Panc1 (cell line): ENCODE results near the gene SPAG6. TPM values are rescaled to one million over a fixed set of nuclear protein-coding genes. Genes with fewer than 3 reads are reported as not detected.

Source experiments
- ATAC-seq: fragments of 200-7000 bp; cut with Tn5 transposase; 2 replicates; pipeline ENCODE4 v1.9.1; 2020; ENCODE audit warnings: mild to moderate bottlenecking, moderate library complexity
- BruUV-seq: library from RNA; stranded (reverse); fragments of 400-500 nt; replicated peaks from 2 replicates; lab custom pipeline; 2021; lab: Mats Ljungman, UMichigan
- CTCF ChIA-PET: fragments of 300-600 bp; sonication (Branson Sonifier 250); formaldehyde crosslinking; loops from one replicate; lab custom pipeline; 2022; ENCODE audit warnings: antibody characterized with exemption; lab: Charles Lee
- POLR2A ChIA-PET: fragments of 300-600 bp; sonication (Branson Sonifier 250); formaldehyde crosslinking; loops from one replicate; lab custom pipeline; 2022; ENCODE audit warnings: antibody characterized with exemption; lab: Charles Lee
- DNase-seq: peaks from one replicate; pipeline ENCODE4 v3.0.0-alpha.2; 2010; ENCODE audit warnings: low read depth, low spot score
- H3K27ac ChIP-seq: 2 replicates; pipeline ENCODE4 v1.5.1; 2011; ENCODE audit warnings: mild to moderate bottlenecking, low read length, inconsistent platforms
- H3K27me3 ChIP-seq: fragments of 200-500 bp; sonication (Bioruptor generic); 2 replicates; pipeline ENCODE4 v1.6.0; 2014; ENCODE audit warnings: low read length, inconsistent platforms; ENCODE audit not compliant: control insufficient read depth, insufficient read depth
- H3K36me3 ChIP-seq: fragments of 200-500 bp; sonication (Bioruptor generic); 2 replicates; pipeline ENCODE4 v1.5.1; 2014; ENCODE audit warnings: inconsistent platforms, mild to moderate bottlenecking, low read length, moderate library complexity; ENCODE audit not compliant: control insufficient read depth, insufficient read depth
- H3K4me1 ChIP-seq: 2 replicates; pipeline ENCODE4 v1.5.1; 2011; ENCODE audit warnings: inconsistent platforms, mild to moderate bottlenecking, low read length, moderate library complexity; ENCODE audit not compliant: control insufficient read depth, insufficient read depth
- H3K4me3 ChIP-seq, 2 experiments: 2 replicates each; pipeline ENCODE4 v1.5.1; 2011 to 2012; ENCODE audit warnings: low read depth in 2 of 2, low read length in 2 of 2, mild to moderate bottlenecking in 2 of 2, inconsistent platforms in 1 of 2, moderate library complexity in 1 of 2
- H3K9me3 ChIP-seq: fragments of 200-500 bp; sonication (Bioruptor generic); 2 replicates; pipeline ENCODE4 v1.5.1; 2014; ENCODE audit warnings: low read depth, mild to moderate bottlenecking, inconsistent platforms, low read length, moderate library complexity; ENCODE audit not compliant: control insufficient read depth, insufficient read depth
- CTCF ChIP-seq: fragments of 450-650 bp; IDR thresholded peaks from 2 replicates; pipeline ENCODE4 v1.5.1; 2017; ENCODE audit warnings: mild to moderate bottlenecking
- POLR2AphosphoS5 ChIP-seq: IDR thresholded peaks from 2 replicates; pipeline ENCODE4 v1.6.1; 2012; ENCODE audit warnings: mild to moderate bottlenecking, low read depth, low read length, moderate library complexity
- REST ChIP-seq, 2 experiments: IDR thresholded peaks; 2 replicates each; pipeline ENCODE4 v1.6.1; 2011 to 2012; ENCODE audit warnings: low read depth in 2 of 2, control low read depth in 1 of 2, low read length in 1 of 2, mild to moderate bottlenecking in 1 of 2, moderate library complexity in 1 of 2; ENCODE audit not compliant: insufficient read depth in 1 of 2
- SIN3A ChIP-seq: IDR thresholded peaks from 2 replicates; pipeline ENCODE4 v1.6.1; 2012; ENCODE audit warnings: low read depth, mild to moderate bottlenecking, low read length, moderate library complexity, borderline replicate concordance; ENCODE audit not compliant: insufficient read depth
- TCF7L2 ChIP-seq: IDR thresholded peaks from 2 replicates; pipeline ENCODE4 v1.6.1; 2011; ENCODE audit warnings: mild to moderate bottlenecking, low read depth, low read length, inconsistent platforms
- in situ Hi-C: cut with HindIII; loops from 2 replicates; pipeline ENCODE4 v1.10.0; 2016; ENCODE audit warnings: low sequenced_read_pairs, low pct_unique_long_range_greater_than_20kb
- intact Hi-C: fragments of 100-400 bp; cut with micrococcal nuclease; formaldehyde crosslinking; loops from one replicate; pipeline ENCODE4 v1.10.0; 2022; ENCODE audit not compliant: unreplicated experiment
- total RNA-seq: library from RNA; stranded (reverse); gene quantifications from one replicate; pipeline ENCODE4 v1.2.1, GENCODE V29; 2021; ENCODE audit not compliant: unreplicated experiment

Gene SPAG6
- total RNA-seq, 1 experiment from 2014 or later = not detected

GRCh38 chr10:22344249-22344648 is 1.0 kb upstream of the SPAG6 start:
- POLR2A ChIA-PET = no interaction called here
- no peaks in the 10 kb centered on the region for H3K36me3 ChIP-seq
- H3K4me3 ChIP-seq = no peak overlapping the region
- intact Hi-C loops = no loop called here
- TF ChIP-seq TCF7L2 = no peak
- TF ChIP-seq SIN3A = no peak
- no peak for TF ChIP-seq POLR2AphosphoS5
- no peak for TF ChIP-seq REST (IDR thresholded peaks at IDR 0.05; ENCODE audit: insufficient read depth in 1 of 2, low read depth in 2 of 2, low read length in 1 of 2)
- no peak for TF ChIP-seq CTCF
- in situ Hi-C loops = no loop called here
- CTCF ChIA-PET = no interaction called here
- DNase-seq (no peak), ATAC-seq (no peak)
- H3K9me3 ChIP-seq = no peaks in the 10 kb centered on the region
- H3K27ac ChIP-seq = no peak overlapping the region
- peaks cover 26% of the 10 kb centered on the region for H3K27me3 ChIP-seq
- no peaks in the 10 kb centered on the region; the same call in 1 of the 2 replicates for H3K4me1 ChIP-seq
- BruUV-seq = no TSS peak

GRCh38 chr10:22344781-22345300 is 455 bp upstream of the SPAG6 start:
- ATAC-seq = no peak
- POLR2A ChIA-PET = no interaction called here
- intact Hi-C loops = no loop called here
- TF ChIP-seq POLR2AphosphoS5 (no peak), REST (IDR thresholded peaks at IDR 0.05; ENCODE audit: insufficient read depth in 1 of 2, low read depth in 2 of 2, low read length in 1 of 2) (no peak), SIN3A (no peak), CTCF (no peak), TCF7L2 (no peak)
- no peak overlapping the region for H3K27ac ChIP-seq
- H3K36me3 ChIP-seq = no peaks in the 10 kb centered on the region
- no peaks in the 10 kb centered on the region; the same call in 1 of the 2 replicates for H3K4me1 ChIP-seq
- H3K27me3 ChIP-seq = peaks cover 26% of the 10 kb centered on the region
- H3K4me3 ChIP-seq = no peak overlapping the region
- H3K9me3 ChIP-seq = no peaks in the 10 kb centered on the region
- in situ Hi-C loops = no loop called here
- no peak for DNase-seq
- CTCF ChIA-PET = no interaction called here
- no TSS peak for BruUV-seq
